ENCODE data around the gene MOSPD2. TPM values are rescaled to one million over a fixed set of nuclear protein-coding genes. Genes with fewer than 3 reads are reported as not detected.

Gene MOSPD2
- total and polyA plus RNA-seq, 11 donors = 1.4 to 14.7 (median 5.2) TPM

GRCh38 chrX:14939644-14940043 is 66.4 kb downstream of the MOSPD2 start:
- no peak for TF ChIP-seq POLR2A (IDR thresholded peaks at IDR 0.05)
- TF ChIP-seq CTCF (IDR thresholded peaks at IDR 0.05) = no peak
- intact Hi-C loops (cut with DNase I) = no loop called here
- no peaks in the 10 kb centered on the region for H3K36me3 ChIP-seq
- H3K9me3 ChIP-seq = no peaks in the 10 kb centered on the region
- 60 to 90% (median 71%) methylated on average over 2 of the region's 2 CpGs for WGBS, 4 donors
- H3K4me1 ChIP-seq = peaks cover 0 to under 1% (median 0%) of the 10 kb centered on the region in 12 donors
- no peak overlapping the region for H3K27ac ChIP-seq
- ATAC-seq (no peak), DNase-seq (no peak)
- peaks cover 0 to 3% (median 0%) of the 10 kb centered on the region in 9 donors for H3K27me3 ChIP-seq
- H3K4me3 ChIP-seq = no peak overlapping the region

DNA sequence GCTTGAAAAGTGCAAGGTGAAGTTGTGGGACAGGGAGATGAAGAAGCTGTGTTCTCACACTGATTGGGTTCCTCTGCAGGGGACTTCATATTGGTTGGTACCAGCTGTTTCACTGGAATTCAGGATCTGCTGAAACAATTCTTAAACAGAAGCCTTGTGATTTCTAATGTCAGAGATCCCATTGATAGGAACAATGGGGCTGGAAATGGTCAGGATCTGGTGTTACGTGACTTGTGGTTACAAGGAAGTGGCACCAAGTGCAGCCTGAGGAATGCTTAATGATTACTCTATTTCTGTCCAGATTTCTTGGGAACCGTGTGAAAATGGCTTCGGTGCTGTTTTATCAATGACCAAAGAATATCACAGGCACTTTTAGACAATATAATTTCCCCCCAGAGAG is 68.1 kb downstream of the MOSPD2 start:
- WGBS, 4 donors = 76 to 89% (median 80%) methylated on average over 3 of the region's 3 CpGs
- no peak overlapping the region for H3K4me3 ChIP-seq
- no peak for ATAC-seq
- intact Hi-C loops (cut with DNase I) = no loop called here
- no peaks in the 10 kb centered on the region for H3K36me3 ChIP-seq
- no peaks in the 10 kb centered on the region for H3K9me3 ChIP-seq
- no peak for DNase-seq
- no peak overlapping the region for H3K27ac ChIP-seq
- no peak for TF ChIP-seq POLR2A (IDR thresholded peaks at IDR 0.05)
- TF ChIP-seq CTCF (IDR thresholded peaks at IDR 0.05) = no peak
- peaks cover 0 to 3% (median 0%) of the 10 kb centered on the region in 9 donors for H3K27me3 ChIP-seq
- H3K4me1 ChIP-seq = no peaks in the 10 kb centered on the region

GRCh38 chrX:14942341-14942740 is 69.1 kb downstream of the MOSPD2 start:
- H3K4me1 ChIP-seq = no peaks in the 10 kb centered on the region
- intact Hi-C loops (cut with DNase I) = no loop called here
- WGBS, 4 donors = 80 to 97% (median 88%) methylated on average over 3 of the region's 3 CpGs

DNA sequence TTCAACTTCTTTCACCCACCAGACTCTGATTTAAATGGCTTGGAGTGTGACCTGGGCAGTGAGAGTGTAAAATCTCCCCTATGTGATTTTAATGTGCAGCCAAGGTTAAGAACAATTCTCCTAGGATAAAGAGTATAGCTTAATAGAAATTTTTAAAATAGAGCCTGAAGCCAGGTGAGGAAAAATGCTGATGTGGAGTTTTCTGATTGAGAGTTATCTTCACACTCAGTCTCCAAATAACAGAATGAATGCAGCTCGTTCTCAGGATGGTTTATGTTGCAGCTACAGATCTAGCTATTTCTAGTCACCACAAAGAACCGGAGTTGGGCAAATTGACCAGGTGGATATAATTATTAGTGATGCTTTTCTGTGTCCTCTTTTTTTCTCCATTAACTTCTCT is 70.7 kb downstream of the MOSPD2 start:
- no peak for TF ChIP-seq POLR2A (IDR thresholded peaks at IDR 0.05)
- no peak for TF ChIP-seq CTCF (IDR thresholded peaks at IDR 0.05)
- intact Hi-C loops (cut with DNase I) = no loop called here
- Histone ChIP-seq H3K4me3 (no peak overlapping the region), H3K4me1 (no peaks in the 10 kb centered on the region), H3K27ac (no peak overlapping the region), H3K36me3 (no peaks in the 10 kb centered on the region), H3K27me3 (peaks cover 0 to 3% (median 0%) of the 10 kb centered on the region in 9 donors), H3K9me3 (no peaks in the 10 kb centered on the region)
- DNase-seq = no peak
- WGBS, 4 donors = 64 to 91% (median 82%) methylated on average over 2 of the region's 2 CpGs
- no peak for ATAC-seq

More at GRCh38 chrX:14942341-14942740, 69.1 kb downstream of the MOSPD2 start:
- no peaks in the 10 kb centered on the region for H3K36me3 ChIP-seq
- DNase-seq = no peak
- no peak overlapping the region for H3K27ac ChIP-seq
- no peak overlapping the region for H3K4me3 ChIP-seq
- H3K27me3 ChIP-seq = peaks cover 0 to 3% (median 0%) of the 10 kb centered on the region in 9 donors
- TF ChIP-seq POLR2A (IDR thresholded peaks at IDR 0.05) (no peak), CTCF (IDR thresholded peaks at IDR 0.05) (no peak)
- ATAC-seq = no peak
- no peaks in the 10 kb centered on the region for H3K9me3 ChIP-seq
